OCI-LY3 (cell line): ENCODE data around the gene SRP54.

Experiments used
- H2AFZ ChIP-seq: fragments of 200-600, 300-600 bp; shearing (Covaris generic); 2 replicates; pipeline ENCODE4 v1.6.0; 2014; ENCODE audit warnings: antibody characterized with exemption, low read depth, low read length
- H3K27ac ChIP-seq: fragments of 200-600, 300-600 bp; sonication (generic); 2 replicates; pipeline ENCODE4 v1.5.1; 2014; ENCODE audit warnings: mild to moderate bottlenecking, low read length, moderate library complexity, mixed read lengths
- H3K27me3 ChIP-seq: fragments of 200-600, 300-600 bp; sonication (generic); 2 replicates; pipeline ENCODE4 v1.6.1; 2014; ENCODE audit warnings: low read depth, low read length, mixed read lengths
- H3K36me3 ChIP-seq: fragments of 200-600, 300-600 bp; sonication (generic); replicated peaks from 2 replicates; pipeline ENCODE3; 2014; ENCODE audit warnings: low read depth, low read length, mixed read lengths
- H3K4me1 ChIP-seq: fragments of 300-600, 200-600 bp; sonication (generic); 2 replicates; pipeline ENCODE4 v1.6.1; 2014; ENCODE audit warnings: low read length, mixed read lengths
- H3K4me2 ChIP-seq: fragments of 200-600, 300-600 bp; sonication (generic); 2 replicates; pipeline ENCODE4 v1.6.1; 2014; ENCODE audit warnings: low read length, mixed read lengths
- H3K4me3 ChIP-seq: fragments of 300-600, 200-600 bp; sonication (generic); 2 replicates; pipeline ENCODE4 v1.5.1; 2014; ENCODE audit warnings: antibody characterized with exemption, mild to moderate bottlenecking, low read length, moderate library complexity
- H3K79me2 ChIP-seq: fragments of 300-600, 200-600 bp; shearing (Covaris generic); 2 replicates; pipeline ENCODE4 v1.6.1; 2014; ENCODE audit warnings: mild to moderate bottlenecking, low read length, mixed read lengths
- H3K9ac ChIP-seq: fragments of 300-600, 200-600 bp; shearing (Covaris generic); 2 replicates; pipeline ENCODE4 v1.6.0; 2014; ENCODE audit warnings: mild to moderate bottlenecking, low read length, moderate library complexity
- H3K9me3 ChIP-seq: fragments of 200-600, 300-600 bp; shearing (Covaris generic); 2 replicates; pipeline ENCODE4 v1.6.1; 2014; ENCODE audit warnings: low read length, mixed read lengths; ENCODE audit not compliant: insufficient read depth
- H4K20me1 ChIP-seq: fragments of 200-600, 300-600 bp; sonication (generic); 2 replicates; pipeline ENCODE4 v1.6.1; 2016; ENCODE audit warnings: low read length, mixed read lengths; ENCODE audit not compliant: insufficient read depth
- CTCF ChIP-seq: fragments of 200-600, 300-600 bp; sonication (generic); IDR thresholded peaks from 2 replicates; pipeline ENCODE4 v1.5.1; 2014; ENCODE audit warnings: antibody characterized with exemption, low read length, low read depth
- EZH2phosphoT487 ChIP-seq: fragments of 200-600 bp; shearing (Covaris generic); IDR thresholded peaks from 2 replicates; pipeline ENCODE4 v1.6.1; 2018; ENCODE audit warnings: antibody characterized with exemption, mixed run types, low read depth

The SRP54 gene

GRCh38 chr14:34964977-34965764 lies 17.6 kb upstream of the SRP54 start:
- no peaks in the 10 kb centered on the region for H3K9me3 ChIP-seq
- H4K20me1 ChIP-seq, result no peaks in the 10 kb centered on the region
- TF ChIP-seq EZH2phosphoT487 (no peak), CTCF (no peak)
- no peaks in the 10 kb centered on the region for H3K27me3 ChIP-seq
- H3K27ac ChIP-seq, result no peak overlapping the region
- no peak overlapping the region for H3K9ac ChIP-seq
- H2AFZ ChIP-seq, result no peak overlapping the region
- H3K4me2 ChIP-seq, result no peak overlapping the region
- H3K4me1 ChIP-seq, result peaks cover 11% of the 10 kb centered on the region
- no peaks in the 10 kb centered on the region for H3K79me2 ChIP-seq
- no peak overlapping the region for H3K4me3 ChIP-seq
- peaks cover 18% of the 10 kb centered on the region for H3K36me3 ChIP-seq

- peaks cover 18% of the 10 kb centered on the region for H3K36me3 ChIP-seq
- H3K27ac ChIP-seq, result no peak overlapping the region
These were observed 16.9 kb upstream of the SRP54 start for GRCh38 chr14:34965912-34966311.

GRCh38 chr14:34966413-34966812 lies 16.4 kb upstream of the SRP54 start:
- H3K79me2 ChIP-seq, result no peaks in the 10 kb centered on the region
- no peak overlapping the region for H2AFZ ChIP-seq
- no peaks in the 10 kb centered on the region for H3K9me3 ChIP-seq
- H3K4me1 ChIP-seq, result peaks cover 11% of the 10 kb centered on the region
- H3K4me2 ChIP-seq, result no peak overlapping the region
- no peak overlapping the region for H3K4me3 ChIP-seq
- H4K20me1 ChIP-seq, result no peaks in the 10 kb centered on the region
- no peak overlapping the region for H3K27ac ChIP-seq
- TF ChIP-seq CTCF, result no peak
- no peak for TF ChIP-seq EZH2phosphoT487
- H3K9ac ChIP-seq, result no peak overlapping the region
- H3K36me3 ChIP-seq, result peaks cover 18% of the 10 kb centered on the region
- H3K27me3 ChIP-seq, result no peaks in the 10 kb centered on the region

More at GRCh38 chr14:34965912-34966311, 16.9 kb upstream of the SRP54 start:
- Histone ChIP-seq H2AFZ (no peak overlapping the region), H3K4me1 (peaks cover 11% of the 10 kb centered on the region), H3K4me2 (no peak overlapping the region), H3K27me3 (no peaks in the 10 kb centered on the region), H4K20me1 (no peaks in the 10 kb centered on the region), H3K79me2 (no peaks in the 10 kb centered on the region), H3K9me3 (no peaks in the 10 kb centered on the region), H3K9ac (no peak overlapping the region), H3K4me3 (no peak overlapping the region)
- TF ChIP-seq EZH2phosphoT487, result no peak
- no peak for TF ChIP-seq CTCF

- no peaks in the 10 kb centered on the region for H3K9me3 ChIP-seq
- H3K27ac ChIP-seq, result no peak overlapping the region
- no peak overlapping the region for H3K4me3 ChIP-seq
- no peak for TF ChIP-seq EZH2phosphoT487
- no peak for TF ChIP-seq CTCF
- H4K20me1 ChIP-seq, result peaks cover 6% of the 10 kb centered on the region; the same call in 1 of the 2 replicates
- peaks cover 15% of the 10 kb centered on the region for H3K36me3 ChIP-seq
- H3K79me2 ChIP-seq, result peaks cover 5% of the 10 kb centered on the region; the same call in 1 of the 2 replicates
- H3K27me3 ChIP-seq, result no peaks in the 10 kb centered on the region
- H2AFZ ChIP-seq, result no peak overlapping the region
- no peak overlapping the region for H3K9ac ChIP-seq
- H3K4me2 ChIP-seq, result no peak overlapping the region
- H3K4me1 ChIP-seq, result peaks cover 11% of the 10 kb centered on the region
These were observed 12.1 kb upstream of the SRP54 start for GRCh38 chr14:34970665-34971064.
